ENCODE measurements around the gene LEMD1. TPM values are rescaled to one million over a fixed set of nuclear protein-coding genes. Genes with fewer than 3 reads are reported as not detected.
"Not testable (repeated sequence)": the region's sequence is repeated elsewhere in the genome, so short reads cannot be mapped to it uniquely, and the experiment has no call there.

Gene LEMD1
- total RNA-seq, 1 experiment from 2014 or later = not detected

GRCh38 chr1:205447457-205448341 lies 25.8 kb upstream of the LEMD1 start:
- no peak for DNase-seq (ENCODE audit: low read depth)

GRCh38 chr1:205446828-205447227 lies 25.0 kb upstream of the LEMD1 start:
- DNase-seq (ENCODE audit: low read depth) = no peak

- no peak for DNase-seq (ENCODE audit: low read depth)
These were observed 23.7 kb upstream of the LEMD1 start for GRCh38 chr1:205445646-205445935.

GRCh38 chr1:205444931-205445645 lies 23.2 kb upstream of the LEMD1 start:
- peak; percentile 28 for DNase-seq (ENCODE audit: low read depth)

- DNase-seq (ENCODE audit: low read depth) = no peak
These were observed 22.6 kb upstream of the LEMD1 start for GRCh38 chr1:205444300-205444930.

GRCh38 chr1:205443585-205444299 lies 21.9 kb upstream of the LEMD1 start:
- no peak for DNase-seq (ENCODE audit: low read depth)

- no peak for DNase-seq (ENCODE audit: low read depth)
These were observed 20.3 kb upstream of the LEMD1 start for GRCh38 chr1:205442051-205442725.

- DNase-seq (ENCODE audit: low read depth) = no peak
These were observed 19.8 kb upstream of the LEMD1 start for GRCh38 chr1:205441716-205442050.

- no peak for DNase-seq (ENCODE audit: low read depth)
These were observed 19.4 kb upstream of the LEMD1 start for GRCh38 chr1:205441318-205441633.

GRCh38 chr1:205440476-205441317 lies 18.8 kb upstream of the LEMD1 start:
- DNase-seq (ENCODE audit: low read depth) = no peak

GRCh38 chr1:205440121-205440475 lies 18.2 kb upstream of the LEMD1 start:
- DNase-seq (ENCODE audit: low read depth) = no peak

- peak; percentile 43 for DNase-seq (ENCODE audit: low read depth)
These were observed 16.6 kb upstream of the LEMD1 start for GRCh38 chr1:205438213-205439158.

- no peak for DNase-seq (ENCODE audit: low read depth)
These were observed 15.7 kb upstream of the LEMD1 start for GRCh38 chr1:205437570-205437969.

GRCh38 chr1:205436776-205437410 lies 15.0 kb upstream of the LEMD1 start:
- no peak for DNase-seq (ENCODE audit: low read depth)

GRCh38 chr1:205435578-205436573 lies 14.0 kb upstream of the LEMD1 start:
- DNase-seq (ENCODE audit: low read depth) = no peak

- DNase-seq (ENCODE audit: low read depth) = no peak
These were observed 12.9 kb upstream of the LEMD1 start for GRCh38 chr1:205434738-205435137.

GRCh38 chr1:205432692-205433091 lies 10.8 kb upstream of the LEMD1 start:
- DNase-seq (ENCODE audit: low read depth) = not testable (repeated sequence)

GRCh38 chr1:205432116-205432515 lies 10.3 kb upstream of the LEMD1 start:
- no peak for DNase-seq (ENCODE audit: low read depth)
